HCT116 (cell line): ENCODE data around the gene SCGN. TPM values are rescaled to one million over a fixed set of nuclear protein-coding genes. Genes with fewer than 3 reads are reported as not detected.

Experiments used
- ATAC-seq: fragments of 200-7000 bp; cut with Tn5 transposase; 2 replicates; pipeline ENCODE4 v1.9.1; 2020; ENCODE audit warnings: mild to moderate bottlenecking, moderate library complexity
- BruUV-seq: library from RNA; stranded (reverse); fragments of 400-500 nt; replicated peaks from 2 replicates; lab custom pipeline; 2021; lab: Mats Ljungman, UMichigan
- CTCF ChIA-PET: fragments of 300-600 bp; sonication (Branson Sonifier 250); formaldehyde crosslinking; loops from one replicate; lab custom pipeline; 2021; ENCODE audit warnings: antibody characterized with exemption; lab: Charles Lee
- POLR2A ChIA-PET: fragments of 300-600, 350-600 bp; sonication (Branson Sonifier 250); formaldehyde crosslinking; loops from one replicate; lab custom pipeline; 2021; ENCODE audit warnings: antibody characterized with exemption; lab: Charles Lee
- RAD21 ChIA-PET, 2 experiments: fragments of 300-600 bp; sonication (Branson Sonifier 250); formaldehyde crosslinking; loops; one replicate each; lab custom pipeline; 2023; ENCODE audit warnings: low total read pairs in 2 of 2; ENCODE audit not compliant: uncharacterized antibody in 2 of 2, unreplicated experiment in 2 of 2, low non-redundant PET in 1 of 2; lab: Charles Lee
- DNase-seq: peaks from one replicate; pipeline ENCODE4 v3.0.0-alpha.2; 2010; ENCODE audit warnings: low read depth, low spot score
- H2AFZ ChIP-seq: fragments of 200-600 bp; shearing (Covaris generic), sonication (generic); 2 replicates; pipeline ENCODE4 v1.6.1; 2017; ENCODE audit warnings: low read depth, mixed run types, mixed read lengths, antibody characterized with exemption, low read length; ENCODE audit not compliant: poor library complexity, severe bottlenecking
- H3K27ac ChIP-seq: 2 replicates; pipeline ENCODE4 v1.5.1; 2012; ENCODE audit warnings: low read depth, low read length
- H3K27me3 ChIP-seq: fragments of 200-600 bp; sonication (generic); 2 replicates; pipeline ENCODE4 v1.6.1; 2016; ENCODE audit warnings: mixed run types, low read length, mixed read lengths; ENCODE audit not compliant: insufficient read depth
- H3K36me3 ChIP-seq, 2 experiments: fragments of 200-500 bp in 1 of 2; fragments of 200-600 bp in 1 of 2; sonication (Bioruptor generic) in 1 of 2; sonication (generic) in 1 of 2; 2 replicates each; pipeline versions ENCODE4 v1.5.1 to v1.6.1; 2014 to 2016; ENCODE audit warnings: low read length in 2 of 2, inconsistent platforms in 1 of 2, mixed read lengths in 1 of 2, mixed run types in 1 of 2; ENCODE audit not compliant: insufficient read depth in 2 of 2, control insufficient read depth in 1 of 2
- H3K4me1 ChIP-seq, 2 experiments: fragments of 200-600 bp in 1 of 2; sonication (generic) in 1 of 2; 2 replicates each; pipeline versions ENCODE4 v1.5.1 to v1.6.1; 2012 to 2017; ENCODE audit warnings: low read length in 2 of 2, inconsistent platforms in 1 of 2, mild to moderate bottlenecking in 1 of 2, mixed read lengths in 1 of 2, mixed run types in 1 of 2, moderate library complexity in 1 of 2; ENCODE audit not compliant: insufficient read depth in 2 of 2, control insufficient read depth in 1 of 2
- H3K4me2 ChIP-seq: fragments of 200-600 bp; sonication (generic); 2 replicates; pipeline ENCODE4 v1.6.1; 2017; ENCODE audit warnings: mixed run types, low read length, mixed read lengths
- H3K4me3 ChIP-seq, 2 experiments: fragments of 200-600 bp in 1 of 2; sonication (generic) in 1 of 2; replicated peaks in 1 of 2; 2 replicates each; pipeline ENCODE4 v1.5.1; 2011 to 2016; ENCODE audit warnings: low read length in 2 of 2, control low read depth in 1 of 2, low read depth in 1 of 2, mild to moderate bottlenecking in 1 of 2, mixed read lengths in 1 of 2, mixed run types in 1 of 2
- H3K79me2 ChIP-seq: fragments of 200-600 bp; sonication (generic); 2 replicates; pipeline ENCODE4 v1.6.1; 2017; ENCODE audit warnings: mild to moderate bottlenecking, mixed run types, low read length, moderate library complexity, mixed read lengths; ENCODE audit not compliant: insufficient read depth
- H3K9ac ChIP-seq: fragments of 200-600 bp; sonication (generic); 2 replicates; pipeline ENCODE4 v1.6.1; 2016; ENCODE audit warnings: low read length, mixed read lengths
- H3K9me2 ChIP-seq: fragments of 200-600 bp; sonication (generic), shearing (Covaris generic); 2 replicates; pipeline ENCODE4 v1.6.1; 2017; ENCODE audit warnings: mixed run types, mild to moderate bottlenecking, moderate library complexity; ENCODE audit not compliant: insufficient read depth
- H3K9me3 ChIP-seq, 2 experiments: fragments of 200-500 bp in 1 of 2; fragments of 200-600 bp in 1 of 2; sonication (Bioruptor generic) in 1 of 2; sonication (generic) in 1 of 2; 2 replicates each; pipeline ENCODE4 v1.6.1; 2014 to 2017; ENCODE audit warnings: low read length in 2 of 2, mixed read lengths in 2 of 2, inconsistent platforms in 1 of 2, low read depth in 1 of 2, mild to moderate bottlenecking in 1 of 2, mixed run types in 1 of 2, moderate library complexity in 1 of 2; ENCODE audit not compliant: control insufficient read depth in 1 of 2, insufficient read depth in 1 of 2
- H4K20me1 ChIP-seq: fragments of 200-600 bp; sonication (generic), shearing (Covaris generic); 2 replicates; pipeline ENCODE4 v1.6.1; 2017; ENCODE audit warnings: mixed run types, mild to moderate bottlenecking, moderate library complexity; ENCODE audit not compliant: insufficient read depth
- ATF3 ChIP-seq: IDR thresholded peaks from 2 replicates; pipeline ENCODE4 v1.6.1; 2012
- EGR1 ChIP-seq: IDR thresholded peaks from 2 replicates; pipeline ENCODE4 v1.6.1; 2012; ENCODE audit warnings: low read depth
- EZH2 ChIP-seq: fragments of 200-600 bp; sonication (generic); IDR thresholded peaks from 2 replicates; pipeline ENCODE4 v1.6.1; 2017; ENCODE audit warnings: antibody characterized with exemption, mixed run types
- POLR2A ChIP-seq: IDR thresholded peaks from 2 replicates; pipeline ENCODE4 v1.7.0; 2011; ENCODE audit warnings: borderline replicate concordance; ENCODE audit not compliant: insufficient read depth, insufficient read length; ENCODE audit errors: extremely low read depth
- RAD21 ChIP-seq: IDR thresholded peaks from 2 replicates; pipeline ENCODE4 v1.6.1; 2012; ENCODE audit warnings: low read depth, mild to moderate bottlenecking
- TCF7L2 ChIP-seq: IDR thresholded peaks from 2 replicates; pipeline ENCODE4 v1.7.0; 2011; ENCODE audit warnings: borderline replicate concordance, inconsistent platforms; ENCODE audit not compliant: insufficient read depth, insufficient read length; ENCODE audit errors: extremely low read depth
- YY1 ChIP-seq: IDR thresholded peaks from 2 replicates; pipeline ENCODE4 v1.6.1; 2011; ENCODE audit warnings: low read length, low read depth, moderate library complexity, mild to moderate bottlenecking; ENCODE audit not compliant: insufficient replicate concordance; ENCODE audit errors: extremely low read depth
- ZFX ChIP-seq: fragments of 450-650 bp; IDR thresholded peaks from 2 replicates; pipeline ENCODE4 v1.6.1; 2017
- intact Hi-C: fragments of 100-400 bp; cut with micrococcal nuclease; formaldehyde crosslinking; loops from 2 replicates; pipeline ENCODE4 v1.10.0; 2022
- total RNA-seq: library from RNA; stranded (reverse); gene quantifications from one replicate; pipeline ENCODE4 v1.2.1, GENCODE V29; 2021; ENCODE audit not compliant: unreplicated experiment
- TF ChIP-seq, protein P1 (sequence below), 3 experiments: fragments of 200-600 bp in 1 of 3; sonication (generic) in 1 of 3; IDR thresholded peaks in 2 of 3; conservative IDR thresholded peaks in 1 of 3; 2 replicates each; pipeline ENCODE4 v1.5.1; 2012 to 2017; ENCODE audit warnings: low read depth in 2 of 3, low read length in 2 of 3, antibody characterized with exemption in 1 of 3, borderline replicate concordance in 1 of 3, control low read depth in 1 of 3, mild to moderate bottlenecking in 1 of 3, mixed read lengths in 1 of 3, mixed run types in 1 of 3, moderate library complexity in 1 of 3; ENCODE audit not compliant: insufficient read depth in 1 of 3

SCGN gene
- total RNA-seq, 1 experiment from 2014 or later = not detected

GRCh38 chr6:25615471-25615870 is 36.5 kb upstream of the SCGN start (continued):
- TF ChIP-seq, protein P1, sequence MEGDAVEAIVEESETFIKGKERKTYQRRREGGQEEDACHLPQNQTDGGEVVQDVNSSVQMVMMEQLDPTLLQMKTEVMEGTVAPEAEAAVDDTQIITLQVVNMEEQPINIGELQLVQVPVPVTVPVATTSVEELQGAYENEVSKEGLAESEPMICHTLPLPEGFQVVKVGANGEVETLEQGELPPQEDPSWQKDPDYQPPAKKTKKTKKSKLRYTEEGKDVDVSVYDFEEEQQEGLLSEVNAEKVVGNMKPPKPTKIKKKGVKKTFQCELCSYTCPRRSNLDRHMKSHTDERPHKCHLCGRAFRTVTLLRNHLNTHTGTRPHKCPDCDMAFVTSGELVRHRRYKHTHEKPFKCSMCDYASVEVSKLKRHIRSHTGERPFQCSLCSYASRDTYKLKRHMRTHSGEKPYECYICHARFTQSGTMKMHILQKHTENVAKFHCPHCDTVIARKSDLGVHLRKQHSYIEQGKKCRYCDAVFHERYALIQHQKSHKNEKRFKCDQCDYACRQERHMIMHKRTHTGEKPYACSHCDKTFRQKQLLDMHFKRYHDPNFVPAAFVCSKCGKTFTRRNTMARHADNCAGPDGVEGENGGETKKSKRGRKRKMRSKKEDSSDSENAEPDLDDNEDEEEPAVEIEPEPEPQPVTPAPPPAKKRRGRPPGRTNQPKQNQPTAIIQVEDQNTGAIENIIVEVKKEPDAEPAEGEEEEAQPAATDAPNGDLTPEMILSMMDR (IDR thresholded peaks at IDR 0.05 in 2 of 3, conservative IDR thresholded peaks at IDR 0.05 in 1 of 3; ENCODE audit: borderline replicate concordance in 1 of 3, insufficient read depth in 1 of 3, low read depth in 2 of 3, low read length in 2 of 3) = no peak
- TF ChIP-seq TCF7L2 = no peak
- no peak for TF ChIP-seq YY1
- no peak for TF ChIP-seq EZH2
- TF ChIP-seq ZFX = no peak

DNA sequence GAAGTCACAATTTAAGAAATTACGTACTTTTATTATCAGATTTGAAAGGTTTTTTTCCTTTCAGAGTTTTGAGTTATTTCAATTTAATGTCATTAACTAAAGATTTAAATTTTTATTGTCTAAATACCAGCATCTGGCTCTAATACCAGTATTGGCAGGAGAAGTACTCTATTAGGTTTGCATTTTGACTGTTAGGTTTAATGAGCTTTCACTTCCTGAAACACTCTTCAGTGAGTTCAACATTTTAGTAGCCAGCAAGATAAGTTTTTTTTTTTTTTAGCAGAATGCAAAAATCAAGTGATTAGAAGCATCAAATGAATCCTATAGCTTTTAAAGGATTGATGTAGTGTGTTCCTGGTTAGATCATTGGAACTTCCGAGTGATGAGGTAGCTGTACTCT is 34.0 kb upstream of the SCGN start:
- intact Hi-C loops = no loop called here
- no peak for TF ChIP-seq POLR2A
- TF ChIP-seq ZFX = no peak
- no peak for TF ChIP-seq RAD21
- no peak for TF ChIP-seq EGR1
- TF ChIP-seq ATF3 = no peak

More for the DNA sequence above, 34.0 kb upstream of the SCGN start:
- Histone ChIP-seq H3K9ac (no peak overlapping the region), H3K4me1 (no peaks in the 10 kb centered on the region), H3K4me3 (no peak overlapping the region), H3K4me2 (no peak overlapping the region), H3K36me3 (no peaks in the 10 kb centered on the region), H4K20me1 (no peaks in the 10 kb centered on the region), H3K9me3 (no peaks in the 10 kb centered on the region), H3K27me3 (no peaks in the 10 kb centered on the region), H3K27ac (no peak overlapping the region), H3K9me2 (no peaks in the 10 kb centered on the region), H2AFZ (no peak overlapping the region), H3K79me2 (no peaks in the 10 kb centered on the region)
- ATAC-seq (no peak), DNase-seq (no peak)
- CTCF ChIA-PET = no interaction called here
- no TSS peak for BruUV-seq
- RAD21 ChIA-PET = interaction anchor here (0.5 to 0.7 kb wide), 2 partner anchors 327 to 339 kb away, joined by 3 read pairs; partner anchors contain the start of gene CARMIL1 (in 1 of the 2)
- POLR2A ChIA-PET = no interaction called here
